HG02981 (cell line): ENCODE results near the gene TPK1.

Source experiments
- ATAC-seq: cut with Tn5 transposase; IDR thresholded peaks from one replicate; pipeline ENCODE4 v1.9.1; 2021; ENCODE audit warnings: mild to moderate bottlenecking, moderate library complexity; ENCODE audit not compliant: unreplicated experiment

The TPK1 gene

GRCh38 chr7:144835652-144836544 lies at the start of gene TPK1:
TSS of gene TPK1 (minus strand) at chr7:144836053. CDS start at chr7:144835602, 451 bp downstream.
- ATAC-seq: peak; percentile 86

GRCh38 chr7:144885478-144885877 lies 49.6 kb upstream of the TPK1 start:
- no peak for ATAC-seq

- ATAC-seq: no peak
Observed at GRCh38 chr7:144884896-144885295, 49.0 kb upstream of the TPK1 start.

DNA sequence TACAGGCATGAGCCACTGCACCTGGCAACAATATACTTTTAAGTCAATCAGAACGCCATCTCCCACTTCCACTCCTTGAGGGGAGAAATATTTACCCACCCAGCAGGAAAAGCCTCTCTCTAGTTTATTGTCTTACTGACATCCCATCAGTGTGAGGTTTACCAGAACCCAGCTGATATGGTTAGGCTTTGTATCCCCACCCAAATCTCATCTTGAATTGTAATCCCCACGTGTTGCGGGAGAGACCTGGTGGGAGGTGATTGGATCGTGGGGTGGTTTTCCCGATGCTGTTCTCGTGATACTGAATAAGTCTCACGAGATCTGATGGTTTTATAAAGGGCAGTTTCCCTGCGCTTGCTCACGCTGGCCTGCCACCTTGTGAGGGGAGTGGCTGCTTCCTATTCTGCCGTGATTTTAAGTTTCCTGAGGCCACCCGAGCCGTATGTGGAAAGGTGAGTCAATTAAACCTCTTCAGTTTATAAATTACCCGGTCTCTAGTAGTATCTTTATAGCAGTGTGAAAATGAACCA lies 37.5 kb upstream of the TPK1 start:
- no peak for ATAC-seq

GRCh38 chr7:144869082-144869481 lies 33.2 kb upstream of the TPK1 start:
- no peak for ATAC-seq

DNA sequence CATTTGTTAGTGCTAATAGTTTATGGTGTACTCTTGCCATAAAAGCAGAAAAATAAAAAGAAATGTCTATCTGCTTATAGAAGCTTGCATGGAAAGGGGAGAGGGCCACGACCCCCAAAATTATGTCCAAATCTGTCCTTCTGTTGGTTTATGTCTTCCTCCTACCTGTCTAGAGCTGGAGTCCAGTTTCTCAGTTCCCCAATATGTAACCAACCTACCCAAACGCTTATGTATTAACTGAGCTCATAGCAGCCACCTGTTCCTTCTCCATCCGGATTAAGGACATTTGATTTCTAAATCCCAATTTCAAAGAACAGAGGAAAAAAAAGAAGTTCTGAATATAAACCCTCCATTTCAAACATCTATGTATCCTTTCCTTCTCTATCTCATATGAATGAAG lies 30.3 kb upstream of the TPK1 start:
- ATAC-seq: no peak

- no peak for ATAC-seq
Observed at GRCh38 chr7:144863320-144863647, 27.4 kb upstream of the TPK1 start.

- ATAC-seq: no peak
Observed at GRCh38 chr7:144862612-144863319, 26.9 kb upstream of the TPK1 start.

DNA sequence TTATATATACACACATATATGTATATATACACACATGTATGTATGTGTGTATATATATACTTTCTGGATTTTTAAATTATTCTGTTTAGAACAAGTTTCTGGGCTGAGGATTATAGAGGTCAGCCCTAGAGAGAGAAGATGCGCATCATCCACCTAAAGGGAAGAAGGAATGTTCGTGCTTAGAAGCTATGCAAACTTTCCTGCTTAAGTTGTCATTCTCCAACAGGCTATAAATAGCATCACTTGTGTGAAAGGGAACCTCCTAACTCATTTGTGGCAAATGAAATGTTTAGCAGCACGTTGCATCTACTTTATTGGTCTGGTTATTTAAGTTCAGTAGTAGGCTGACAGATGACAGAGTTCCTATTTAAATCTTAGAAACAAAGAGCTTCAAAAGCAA lies 23.9 kb upstream of the TPK1 start:
- ATAC-seq: no peak

DNA sequence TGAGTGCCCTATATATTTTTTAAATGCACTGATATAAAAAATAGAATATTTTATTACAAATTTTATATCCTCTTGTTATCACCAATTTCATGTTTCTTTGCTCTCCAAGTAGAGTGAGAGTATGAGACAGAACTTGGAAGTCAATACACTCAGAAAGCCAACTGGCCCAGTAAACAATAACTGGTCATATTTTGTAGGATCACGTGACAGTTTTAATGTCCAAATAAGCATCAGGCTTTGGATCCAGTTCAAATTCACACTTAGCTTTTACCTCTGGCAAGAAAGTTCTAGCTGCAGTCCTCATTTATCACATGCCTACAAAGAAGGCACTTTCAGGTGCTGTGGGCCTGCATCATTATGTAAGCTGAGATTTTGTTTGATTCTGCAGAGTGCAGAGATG lies 21.6 kb upstream of the TPK1 start:
- ATAC-seq: no peak

GRCh38 chr7:144854839-144855424 lies 19.1 kb upstream of the TPK1 start:
- ATAC-seq: no peak

- no peak for ATAC-seq
Observed at GRCh38 chr7:144853542-144853941, 17.7 kb upstream of the TPK1 start.

GRCh38 chr7:144848078-144848477 lies 12.2 kb upstream of the TPK1 start:
- ATAC-seq: no peak

- ATAC-seq: peak; percentile 90
Observed at GRCh38 chr7:144842377-144842851, 6.6 kb upstream of the TPK1 start.

- ATAC-seq: no peak
Observed at GRCh38 chr7:144836545-144836842, 641 bp upstream of the TPK1 start.

DNA sequence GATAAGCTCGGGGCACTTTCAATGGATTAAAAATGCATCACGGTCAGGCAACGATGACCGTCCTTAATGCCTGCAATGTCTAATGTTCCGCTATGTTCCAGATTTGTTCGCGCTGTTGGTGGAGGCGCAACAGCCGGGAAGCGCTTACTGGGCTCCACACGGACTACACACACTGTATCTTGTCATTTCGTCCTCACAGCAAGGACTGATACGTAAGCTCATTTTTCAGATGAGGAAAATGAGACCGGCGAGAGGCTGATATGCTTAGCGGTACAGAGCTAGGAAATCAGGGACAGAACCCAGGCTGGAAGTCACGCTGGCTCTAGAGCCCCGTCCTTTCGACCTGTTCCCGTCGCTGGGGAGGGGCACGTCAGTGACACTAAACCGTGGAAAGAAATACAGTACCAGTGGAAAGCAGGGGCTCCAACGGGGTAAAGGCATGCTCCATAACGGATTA lies 670 bp downstream of the TPK1 start:
- ATAC-seq: peak; percentile 28

- peak; percentile 23 for ATAC-seq
Observed at GRCh38 chr7:144834641-144835144, 1.2 kb downstream of the TPK1 start.

GRCh38 chr7:144830811-144831210 lies 5.0 kb downstream of the TPK1 start:
- no peak for ATAC-seq

DNA sequence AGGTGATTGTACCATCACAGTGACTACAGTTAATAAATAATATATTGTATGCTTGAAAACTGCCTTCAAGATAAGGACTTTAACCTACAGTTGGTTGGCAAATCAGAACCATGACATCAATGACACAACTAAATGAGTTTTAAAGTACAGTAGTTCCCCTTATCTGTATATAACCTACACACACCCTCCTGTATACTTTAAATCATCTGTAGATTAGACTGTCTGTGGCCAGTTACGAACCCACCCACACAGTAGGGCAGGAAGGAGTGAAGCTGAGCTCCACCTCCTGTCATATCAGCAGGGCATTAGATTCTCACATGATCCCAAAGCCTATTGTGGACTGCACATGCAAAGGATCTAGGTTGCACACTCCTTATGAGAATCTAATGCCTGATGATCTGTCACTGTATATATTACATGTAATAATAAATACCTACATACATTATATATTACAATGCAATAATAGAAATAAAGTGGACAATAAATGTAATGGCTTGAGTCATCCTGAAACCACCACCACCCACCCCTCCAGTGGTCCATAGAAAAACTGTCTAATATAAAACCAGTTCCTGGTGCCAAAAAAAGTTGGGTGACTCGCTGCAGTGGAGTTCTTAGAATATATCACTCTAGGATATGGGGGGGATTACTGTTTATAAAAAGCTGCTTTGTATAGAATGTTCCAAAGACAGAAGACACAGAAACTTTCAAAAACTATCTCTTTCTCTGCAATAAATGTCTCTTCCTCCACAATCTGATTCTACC lies 5.6 kb downstream of the TPK1 start:
- ATAC-seq: no peak

DNA sequence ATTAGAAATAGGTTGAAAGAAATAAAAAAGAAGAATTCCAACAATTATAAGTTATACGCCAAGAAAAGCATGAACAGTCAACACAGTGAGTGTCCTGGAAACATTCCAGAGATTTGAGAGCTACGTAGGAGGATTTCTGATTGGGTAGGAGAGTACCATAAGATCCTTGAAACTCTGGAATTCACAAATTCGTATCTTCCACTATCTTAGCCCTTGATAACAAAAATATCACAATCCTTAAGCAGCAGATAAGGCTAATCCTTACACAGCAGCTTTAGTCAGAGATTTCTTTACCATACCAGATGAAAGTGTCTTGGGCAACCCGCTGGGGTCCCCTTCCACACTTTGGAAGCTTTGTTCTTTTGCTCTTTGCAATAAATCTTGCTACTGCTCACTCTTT lies 8.2 kb downstream of the TPK1 start:
- ATAC-seq: no peak

GRCh38 chr7:144826208-144826607 lies 9.6 kb downstream of the TPK1 start:
- no peak for ATAC-seq
